HG03097 (cell line): ENCODE results near the gene POGZ.
"Not testable (repeated sequence)": the region's sequence is repeated elsewhere in the genome, so short reads cannot be mapped to it uniquely, and the experiment has no call there.

ENCODE experiments used
- ATAC-seq: cut with Tn5 transposase; IDR thresholded peaks from one replicate; pipeline ENCODE4 v1.9.1; 2021; ENCODE audit not compliant: unreplicated experiment, low FRiP score

POGZ gene

DNA sequence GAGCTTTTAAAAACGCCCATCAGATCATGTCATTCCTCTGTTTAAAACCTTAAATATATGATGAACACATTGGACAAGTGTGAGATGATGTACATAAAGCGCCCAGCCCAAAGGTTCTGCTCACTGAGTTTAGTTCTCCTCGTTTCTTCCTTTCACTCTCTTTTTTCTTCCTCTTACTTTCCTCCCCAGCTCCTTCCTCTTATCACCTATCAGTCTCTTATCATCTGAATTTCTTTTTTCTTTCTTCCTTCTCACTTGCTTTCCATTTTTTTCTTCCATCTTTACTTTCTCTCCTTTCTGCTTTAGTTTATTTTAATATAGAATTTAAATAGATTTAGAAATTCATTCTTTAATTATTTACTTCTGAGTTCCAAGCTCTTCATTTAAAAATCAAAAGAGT lies 17.8 kb upstream of the POGZ start:
- ATAC-seq: no peak

DNA sequence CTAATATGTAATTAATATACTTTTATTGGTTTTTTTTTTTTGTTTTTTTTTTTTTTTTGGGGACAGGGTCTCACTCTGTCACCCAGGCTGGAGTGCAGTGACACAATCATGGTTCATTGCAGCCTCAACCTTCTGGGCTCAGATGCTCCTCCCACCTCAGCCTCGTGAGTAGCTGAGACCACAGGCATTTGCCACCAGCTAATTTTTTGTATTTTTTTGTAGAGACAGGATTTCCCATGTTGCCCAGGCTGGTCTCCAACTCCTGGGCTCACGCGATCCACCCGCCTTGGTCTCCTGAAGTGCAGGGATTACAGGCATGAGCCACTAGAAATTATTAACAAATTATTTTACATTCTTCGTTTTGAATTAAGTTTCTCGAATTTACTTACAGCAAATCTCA lies 16.8 kb upstream of the POGZ start:
- no peak for ATAC-seq

DNA sequence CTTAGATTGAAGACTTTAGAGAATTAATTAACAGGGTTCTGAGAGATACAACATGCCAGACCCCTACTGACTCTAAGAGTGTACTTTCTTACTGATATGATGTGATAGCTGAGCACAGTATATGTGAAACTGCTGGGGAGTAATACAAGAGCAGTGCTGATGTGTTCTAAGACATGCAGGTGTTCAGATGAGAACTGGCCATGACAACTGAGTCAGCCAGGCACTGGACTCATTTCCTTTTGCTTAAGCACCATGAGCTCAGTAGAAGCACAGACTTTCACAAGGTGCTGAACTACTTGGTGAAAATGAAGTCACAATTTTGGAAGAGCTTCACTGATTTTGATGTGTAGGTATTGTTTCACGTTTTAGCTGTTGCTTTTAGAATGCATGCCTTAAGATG lies 15.9 kb upstream of the POGZ start:
- ATAC-seq: peak; percentile 76

DNA sequence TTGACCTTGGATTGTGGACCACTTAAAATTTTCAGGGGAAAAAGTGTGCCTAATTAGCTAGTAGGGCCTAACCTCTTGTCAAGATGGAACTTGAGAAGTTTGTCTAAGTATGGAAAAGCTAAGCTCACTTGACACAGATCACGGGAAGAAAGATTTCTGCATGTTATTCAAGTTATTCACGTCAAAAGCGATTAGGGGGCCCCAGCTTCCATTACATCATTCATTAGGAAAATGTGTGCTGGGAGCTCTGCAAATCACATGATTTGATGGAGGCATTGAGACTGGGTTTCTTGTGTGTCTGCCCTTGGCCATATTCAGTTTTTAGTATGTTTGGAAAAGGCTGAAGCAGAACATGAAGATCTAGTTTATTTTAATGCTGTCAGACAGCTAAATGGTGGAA lies 15.5 kb upstream of the POGZ start:
- no peak for ATAC-seq

DNA sequence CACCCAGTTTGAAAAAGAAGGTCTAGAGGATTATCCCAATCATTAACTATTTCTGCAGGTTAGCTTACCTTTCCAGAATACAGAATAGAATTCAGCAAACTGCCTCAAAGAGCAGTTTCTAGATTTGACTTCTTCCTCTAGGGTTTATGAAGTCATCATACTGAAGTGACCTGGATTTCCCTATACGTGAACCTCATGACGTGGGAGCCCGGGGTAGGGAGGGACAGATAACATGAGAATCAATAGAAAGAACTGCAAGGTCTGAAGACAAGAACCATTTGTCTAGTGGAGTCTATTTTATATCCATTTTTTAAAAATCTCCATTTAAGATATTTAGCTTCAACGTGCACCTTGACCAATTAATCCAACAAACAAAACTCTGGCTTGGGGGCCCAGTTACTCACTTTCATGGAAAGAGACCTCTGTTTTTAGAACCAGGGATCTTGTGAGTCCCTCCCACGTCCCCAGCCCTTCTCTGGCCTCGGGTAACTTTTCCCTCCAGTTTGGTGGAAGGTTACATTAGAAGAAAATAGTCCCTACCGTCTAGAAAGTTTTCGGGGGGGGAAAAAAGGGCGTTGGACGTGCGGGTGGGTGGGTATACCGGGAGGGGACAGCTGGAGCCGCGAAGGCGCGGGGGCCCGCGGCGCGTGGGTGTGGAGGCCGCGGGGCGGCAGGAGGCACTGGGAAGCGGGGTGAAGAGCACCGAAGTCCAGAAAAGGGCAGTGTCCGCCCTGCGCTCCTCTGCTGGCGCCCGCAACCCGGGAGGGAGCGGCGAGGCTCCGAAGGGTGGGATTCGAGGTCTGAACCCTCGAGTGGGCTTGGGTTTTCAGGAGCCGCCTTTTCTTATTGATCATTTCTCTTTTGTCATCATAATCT lies 13.8 kb upstream of the POGZ start:
- no peak for ATAC-seq

DNA sequence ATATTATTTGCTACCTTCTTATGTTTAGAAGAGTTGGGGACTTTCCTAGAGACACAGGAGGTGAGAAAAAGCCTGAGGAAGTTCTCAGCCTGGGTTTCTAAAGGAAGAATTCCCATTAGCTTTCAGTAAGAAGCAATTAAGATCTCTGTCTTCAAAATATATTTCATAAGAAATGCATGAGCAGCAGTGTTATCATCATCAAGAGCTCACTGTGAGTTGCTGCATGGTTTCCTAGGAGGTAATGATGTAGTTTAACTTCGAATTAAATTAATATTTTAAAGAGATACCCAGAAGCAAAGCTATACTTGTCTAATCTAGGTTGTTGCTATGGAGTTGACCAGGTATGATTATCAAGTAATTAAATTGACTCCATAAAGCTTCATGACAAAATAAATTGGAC lies 5.7 kb upstream of the POGZ start:
- no peak for ATAC-seq

DNA sequence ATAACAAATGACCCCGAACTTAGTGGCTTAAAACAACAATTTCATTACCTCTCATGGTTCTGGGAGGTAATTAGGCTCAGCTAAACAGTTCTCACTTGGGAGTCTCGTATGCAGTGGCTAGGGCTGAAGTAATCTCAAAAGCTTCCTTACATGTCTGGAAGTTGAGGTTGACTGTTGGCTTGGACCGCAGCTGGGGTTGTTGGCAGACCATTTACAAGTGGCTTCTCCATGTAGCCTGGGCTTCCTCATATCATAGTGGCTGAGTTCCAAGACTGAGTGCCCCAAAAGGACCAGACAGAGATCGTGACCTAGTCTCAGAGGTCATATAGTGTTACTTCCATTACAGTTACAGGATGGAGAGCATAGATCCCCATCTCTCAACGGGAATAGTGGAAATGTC lies 2.4 kb upstream of the POGZ start:
- ATAC-seq: no peak

DNA sequence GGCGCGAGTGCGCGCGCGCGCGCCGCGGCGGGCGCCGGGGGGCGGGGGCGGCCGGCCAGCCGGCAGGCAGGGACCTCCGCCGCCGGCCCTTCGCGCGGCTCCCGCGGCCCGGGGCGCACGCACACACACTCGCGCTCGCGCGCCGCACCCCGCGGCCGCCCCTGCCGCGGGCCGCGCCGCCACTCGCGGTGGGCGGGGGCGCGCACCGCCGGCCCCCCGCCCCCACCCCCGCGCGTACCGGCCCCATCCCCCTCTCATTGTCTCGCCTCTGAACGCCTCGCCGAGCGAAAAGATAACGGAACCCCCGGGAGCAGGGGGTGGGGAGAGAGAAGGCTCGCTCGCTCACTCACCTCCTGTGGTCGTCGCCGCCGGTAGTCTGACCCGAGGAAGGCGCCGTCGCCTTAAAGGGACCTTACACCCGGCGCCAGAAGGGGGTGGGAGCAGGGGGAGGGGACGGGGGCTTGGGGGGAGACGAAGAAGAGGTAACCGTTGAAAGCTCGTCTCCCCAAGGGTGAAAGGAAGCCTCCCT lies 428 bp downstream of the POGZ start:
- no peak for ATAC-seq

DNA sequence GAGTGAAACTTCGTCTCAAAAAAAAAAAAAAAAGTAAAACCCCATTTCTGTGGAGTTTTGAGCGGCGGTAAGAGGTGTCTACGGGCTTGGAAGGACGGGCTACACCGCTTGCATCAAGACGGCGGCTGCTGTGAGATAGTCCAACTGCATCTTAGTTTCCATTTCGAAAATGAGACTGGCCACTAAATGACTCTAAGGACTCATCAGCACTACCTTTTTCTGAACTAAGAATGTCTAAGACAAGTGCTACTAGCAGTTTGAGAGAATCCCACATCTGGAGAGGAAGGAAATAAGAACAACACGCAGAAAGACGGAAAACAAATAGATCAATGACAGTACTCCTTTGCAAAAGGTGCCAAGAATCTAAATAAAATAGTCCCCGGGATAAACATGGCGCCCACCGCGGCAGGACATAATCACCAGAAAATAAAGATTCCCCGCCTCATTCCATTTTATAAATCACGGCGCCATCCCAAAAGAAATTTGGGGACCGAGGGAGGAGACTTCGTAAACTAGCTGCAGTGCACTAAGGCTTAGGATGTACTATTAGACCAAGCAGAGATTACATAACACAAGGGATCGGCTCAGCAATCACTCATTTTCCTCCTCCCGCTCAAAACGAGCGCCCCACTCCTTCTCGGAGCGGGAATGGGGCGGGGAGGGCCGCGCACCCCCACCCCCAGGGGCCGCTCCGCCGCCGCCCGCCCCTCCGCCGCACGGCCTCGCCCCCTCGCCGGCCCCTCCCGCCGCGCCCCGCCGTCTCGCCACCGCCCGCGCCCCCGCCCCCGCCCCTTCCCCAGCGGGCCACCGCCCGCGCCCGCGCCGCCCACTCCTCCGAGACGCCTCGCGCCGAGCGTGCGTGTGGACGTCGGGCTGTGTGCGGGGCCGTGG lies 1.1 kb downstream of the POGZ start:
- no peak for ATAC-seq

DNA sequence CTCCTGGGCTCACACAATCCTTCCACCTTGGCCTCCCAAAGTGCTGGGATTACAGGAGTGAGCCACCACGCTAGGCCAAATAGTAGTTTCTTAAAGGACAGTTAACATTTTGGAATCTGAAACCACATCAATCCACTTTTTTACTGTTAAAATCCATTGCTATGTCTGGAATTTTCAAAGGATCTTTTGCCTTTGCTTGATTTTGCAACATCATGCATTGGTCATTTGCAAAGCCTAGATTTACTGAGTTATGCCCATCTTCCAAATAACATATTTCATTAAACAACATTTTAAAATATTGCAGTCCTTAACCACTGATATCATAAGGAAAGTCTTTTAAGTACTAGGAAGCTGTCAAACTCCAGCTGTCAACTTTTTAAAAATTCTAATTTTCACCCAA lies 3.3 kb downstream of the POGZ start:
- ATAC-seq: no peak

DNA sequence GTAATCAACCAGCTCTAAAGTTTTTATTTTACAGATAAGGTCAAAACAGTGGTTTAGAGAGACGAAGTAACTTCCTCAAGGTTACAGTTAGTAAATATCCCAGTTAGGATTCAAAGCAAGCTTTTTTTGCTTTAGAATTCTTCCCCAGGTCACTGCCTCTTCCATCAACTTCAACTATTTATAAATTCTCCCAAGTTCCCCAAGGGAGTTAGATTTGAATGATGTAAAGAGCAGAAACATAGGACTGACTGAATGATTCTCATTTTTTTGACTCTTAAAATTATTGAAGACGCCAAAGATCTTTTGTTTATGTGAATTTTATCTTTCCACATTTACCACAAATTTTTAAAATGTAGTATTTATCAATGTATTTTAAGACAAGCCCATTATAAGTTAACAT lies 4.1 kb downstream of the POGZ start:
- ATAC-seq: no peak

DNA sequence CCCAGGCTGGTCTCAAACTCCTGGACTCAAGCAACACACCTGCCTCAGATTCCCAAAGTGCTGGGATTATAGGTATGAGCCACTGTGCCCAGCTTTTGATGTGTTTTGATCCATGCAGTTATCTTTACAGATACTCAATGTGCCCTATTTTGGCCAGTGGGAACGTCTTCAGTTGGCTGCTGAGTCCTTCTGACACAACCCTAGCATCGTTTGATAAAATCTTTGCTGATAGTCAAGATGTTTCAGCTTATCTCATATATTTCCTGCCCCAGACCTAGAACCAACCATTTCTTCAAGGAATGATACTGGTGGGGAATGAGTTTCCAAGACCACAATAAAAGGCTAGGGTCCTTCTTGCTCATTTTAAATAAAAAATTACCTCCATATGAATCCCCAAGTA lies 11.6 kb downstream of the POGZ start:
- no peak for ATAC-seq

DNA sequence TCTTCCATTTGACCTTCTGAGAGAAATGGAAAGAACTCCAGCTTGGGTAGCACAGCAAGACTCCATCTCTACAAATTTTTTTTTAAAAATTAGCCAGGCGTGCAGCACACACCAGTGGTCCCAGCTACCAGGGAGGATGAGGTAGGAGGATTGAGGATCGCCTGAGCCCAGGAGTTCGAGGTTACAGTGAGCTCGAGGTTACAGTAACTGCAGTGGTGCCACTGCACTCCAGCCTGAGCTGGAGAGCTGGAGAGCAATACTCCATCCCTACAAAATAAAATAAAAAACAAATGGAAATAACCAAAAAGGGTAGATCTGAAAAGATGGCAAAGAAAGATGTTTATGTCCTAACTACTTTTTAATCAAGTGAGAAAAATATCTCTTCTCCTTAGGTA lies 14.5 kb downstream of the POGZ start:
- no peak for ATAC-seq

DNA sequence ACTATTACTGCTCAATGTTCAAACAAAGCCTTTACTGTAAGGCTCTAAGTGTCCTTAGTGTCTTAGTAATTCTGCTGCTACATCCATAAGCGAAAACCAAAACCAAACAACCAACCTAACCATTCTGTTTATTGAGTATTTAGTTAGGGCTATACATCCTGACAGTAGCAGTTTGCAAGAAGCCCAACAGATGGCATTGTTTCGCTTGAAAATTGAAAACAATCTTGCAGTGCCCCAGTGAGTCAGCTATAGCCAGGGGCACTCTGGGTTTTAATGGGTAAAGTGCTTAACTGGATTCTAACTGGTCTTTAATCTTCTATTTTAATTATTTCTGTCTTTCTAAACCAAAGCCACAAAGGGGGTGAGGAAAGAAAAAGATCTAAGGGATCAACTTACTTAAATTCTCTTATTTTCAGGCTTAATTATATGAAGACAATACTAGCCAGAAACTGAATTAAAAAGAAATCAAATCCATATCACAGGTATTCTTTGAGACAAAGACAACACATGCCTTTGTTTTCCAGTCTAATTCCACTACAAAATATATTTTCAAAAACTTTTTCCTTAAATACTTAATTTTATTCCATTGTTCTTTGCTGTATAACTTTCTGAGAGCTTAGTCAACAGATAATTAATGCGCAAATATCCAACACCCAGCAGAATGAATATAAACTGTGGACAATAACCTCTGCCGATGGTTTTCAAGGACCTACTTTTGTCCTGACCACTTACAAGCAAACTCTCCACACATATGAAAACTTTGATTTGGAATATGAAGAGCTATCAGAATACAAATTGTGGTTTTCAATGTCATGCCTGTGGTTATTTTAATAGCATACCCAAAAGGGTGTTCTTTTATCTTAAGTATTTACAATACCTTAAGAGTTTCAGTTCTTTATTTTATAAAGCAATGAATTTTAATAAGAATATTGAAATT lies 15.2 kb downstream of the POGZ start:
- ATAC-seq: no peak

DNA sequence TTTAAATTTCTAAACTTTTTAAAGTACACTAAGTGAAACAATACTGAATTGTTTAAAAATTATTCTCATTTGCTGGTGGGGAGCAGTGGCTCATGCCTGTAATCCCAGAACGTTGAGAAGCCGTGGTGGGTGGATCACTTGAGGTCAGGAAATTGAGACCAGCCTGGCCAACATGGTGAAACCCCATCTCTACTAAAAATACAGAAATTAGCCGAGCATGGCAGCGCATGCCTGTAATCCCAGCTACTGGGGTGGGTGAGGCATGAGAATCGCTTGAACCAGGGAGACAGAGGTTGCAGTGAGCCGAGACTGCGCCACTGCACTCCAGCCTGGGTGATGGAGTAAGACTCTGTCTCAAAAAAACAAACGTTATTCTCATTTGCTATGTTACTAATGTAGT lies 21.9 kb downstream of the POGZ start:
- ATAC-seq: not testable (repeated sequence)

DNA sequence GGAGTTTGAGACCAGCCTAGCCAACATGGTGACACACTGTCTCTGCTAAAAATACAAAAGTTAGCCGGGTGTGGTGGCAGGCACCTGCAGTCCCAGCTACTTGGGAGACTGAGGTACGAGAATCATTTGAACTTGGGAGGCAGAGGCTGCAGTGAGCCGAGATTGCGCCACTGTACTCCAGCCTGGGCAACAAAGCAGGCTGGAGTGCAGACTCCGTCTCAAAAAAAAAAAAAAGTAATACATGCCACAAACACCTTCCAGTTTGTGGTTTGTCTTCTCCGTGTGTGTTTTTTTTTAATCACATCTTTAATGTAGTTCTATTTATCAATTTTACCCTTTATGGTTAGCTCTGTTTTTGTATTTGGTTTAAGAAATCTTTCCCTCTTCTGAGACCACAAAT lies 22.3 kb downstream of the POGZ start:
- ATAC-seq: no peak

DNA sequence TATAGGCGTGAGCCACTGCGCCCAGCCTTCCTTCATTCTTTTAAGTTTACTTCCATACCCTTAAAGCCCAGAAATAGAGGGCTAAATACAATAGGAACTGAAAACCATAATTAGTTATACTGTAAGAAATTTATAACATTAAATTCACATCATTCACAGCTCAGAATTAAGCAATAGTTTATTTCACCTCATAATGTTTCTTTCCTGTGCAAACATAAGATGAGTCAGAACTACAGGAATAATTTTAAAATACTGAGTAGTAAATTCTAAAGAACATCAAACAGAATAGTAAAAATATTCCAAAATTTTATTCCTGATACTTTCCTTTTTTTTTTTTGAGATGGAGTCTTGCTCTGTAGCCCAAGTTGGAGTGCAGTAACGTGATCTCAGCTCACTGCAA lies 24.1 kb downstream of the POGZ start:
- ATAC-seq: no peak

DNA sequence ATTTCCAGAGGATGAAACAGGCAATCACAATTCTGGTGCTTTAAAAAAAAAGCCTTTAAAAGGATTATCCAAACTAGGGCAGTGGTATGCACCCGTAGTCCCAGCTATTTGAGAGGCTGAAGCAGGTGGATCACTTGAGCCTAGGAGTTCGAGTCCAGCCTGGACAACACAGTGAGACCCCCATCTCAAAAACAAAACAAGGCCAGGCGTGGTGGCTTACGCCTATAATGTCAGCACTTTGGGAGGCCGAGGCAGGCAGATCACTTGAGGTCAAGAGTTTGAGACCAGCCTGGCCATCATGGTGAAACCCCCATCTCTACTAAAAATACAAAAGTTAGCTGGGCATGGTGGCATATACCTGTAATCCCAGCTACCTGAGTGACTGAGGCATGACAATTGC lies 25.5 kb downstream of the POGZ start:
- ATAC-seq: not testable (repeated sequence)

DNA sequence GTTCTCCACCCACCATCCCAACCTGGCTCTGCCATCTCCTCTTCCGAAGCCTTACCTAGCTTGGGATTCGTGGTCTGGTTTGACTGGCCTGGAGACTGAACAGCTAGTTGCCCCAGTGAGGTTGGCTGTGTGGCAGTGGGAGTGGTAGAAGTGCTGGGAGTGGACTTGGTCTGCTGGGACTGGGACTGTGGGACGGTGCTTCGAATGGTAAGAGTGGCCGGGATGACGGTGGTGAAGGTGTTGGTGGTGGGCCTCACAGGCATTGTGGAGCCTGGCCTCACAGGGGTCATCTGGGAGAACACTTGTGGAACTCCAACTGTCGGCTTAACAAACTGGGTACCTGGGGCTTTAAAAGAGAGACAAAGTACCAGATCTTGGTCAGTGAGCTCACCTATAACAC lies 31.2 kb downstream of the POGZ start:
- no peak for ATAC-seq

DNA sequence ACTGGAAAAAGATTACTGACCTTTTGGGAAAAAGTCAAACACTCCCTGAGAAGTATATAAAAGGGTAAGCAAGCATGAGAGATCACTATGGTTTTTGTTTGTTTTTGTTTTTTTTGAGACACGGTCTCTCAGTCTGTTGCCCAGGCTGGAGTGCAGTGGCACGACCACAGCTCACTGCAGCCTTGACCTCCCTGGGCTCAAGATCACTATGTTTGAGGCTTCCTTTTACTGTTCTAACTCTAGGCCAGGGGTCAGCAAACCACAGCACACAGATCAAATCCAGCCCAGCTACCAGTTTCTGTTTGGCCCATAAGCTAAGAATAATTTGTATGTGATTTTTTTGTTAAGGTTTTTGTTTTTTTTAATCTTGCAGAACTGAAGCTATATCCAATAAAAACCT lies 34.2 kb downstream of the POGZ start:
- no peak for ATAC-seq

DNA sequence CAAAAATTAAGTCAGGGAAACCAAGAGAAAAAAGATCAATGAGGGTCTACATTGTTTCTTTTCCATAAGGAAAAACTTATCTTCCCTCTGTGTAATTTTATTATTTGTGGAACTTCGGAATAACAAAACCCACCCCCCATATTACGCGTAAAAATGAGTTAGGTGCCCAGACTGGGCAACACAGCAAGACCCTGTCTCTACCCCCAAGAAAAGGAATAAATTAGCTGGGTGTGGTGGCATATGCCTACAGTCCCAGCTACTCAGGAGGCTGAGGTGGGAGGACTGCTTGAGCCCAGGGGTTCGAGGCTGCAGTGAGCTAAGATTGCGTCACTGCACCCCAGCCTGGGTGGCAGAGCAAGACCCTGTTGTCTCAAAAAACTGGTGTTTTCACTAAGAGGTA lies 39.5 kb downstream of the POGZ start:
- ATAC-seq: no peak
